ENCODE results near the gene MEIS1. TPM values are rescaled to one million over a fixed set of nuclear protein-coding genes. Genes with fewer than 3 reads are reported as not detected.

The MEIS1 gene
- total and polyA plus RNA-seq, 8 donors = 4.8 to 172 (median 38.5) TPM

- Histone ChIP-seq H3K36me3 (peaks cover 0 to 27% (median 18%) of the 10 kb centered on the region in 4 donors), H3K27me3 (peaks cover 5 to 36% (median 30%) of the 10 kb centered on the region in 3 donors), H3K4me3 (no peak overlapping the region), H3K9me3 (no peaks in the 10 kb centered on the region), H3K27ac (peak overlapping the region in 1 of 5 donors; percentile 14), H3K4me1 (peaks cover 18 to 71% (median 40%) of the 10 kb centered on the region in 4 donors)
- TF ChIP-seq POLR2AphosphoS5 (IDR thresholded peaks at IDR 0.05) = no peak
- TF ChIP-seq EP300 (IDR thresholded peaks at IDR 0.05) = no peak
- TF ChIP-seq POLR2A (IDR thresholded peaks at IDR 0.05) = no peak
- TF ChIP-seq CTCF (IDR thresholded peaks at IDR 0.05) = no peak
- intact Hi-C loops (cut with DNase I; ENCODE audit: low total_unique reads) = loop anchor here (5.0 kb wide), 1 partner anchor 150 kb away; no protein-coding TSS in a partner anchor
- 66 to 86% (median 77%) methylated on average over 3 of the region's 3 CpGs for WGBS, 5 donors
- DNase-seq = no peak
Measured at GRCh38 chr2:66572391-66572790, 137.5 kb downstream of the MEIS1 start.

GRCh38 chr2:66573416-66573815 is 138.5 kb downstream of the MEIS1 start:
- no peak overlapping the region for H3K4me3 ChIP-seq
- peak overlapping the region in 3 of 5 donors; percentile 45 to 94 (median 87) for H3K27ac ChIP-seq
- peaks cover 21 to 79% (median 50%) of the 10 kb centered on the region in 4 donors for H3K4me1 ChIP-seq

GRCh38 chr2:66573821-66574233 is 138.9 kb downstream of the MEIS1 start:
- Histone ChIP-seq H3K27me3 (peaks cover 7 to 51% (median 44%) of the 10 kb centered on the region in 3 donors), H3K4me3 (peak overlapping the region in 1 of 4 donors; percentile 56), H3K36me3 (peaks cover 0 to 19% (median 13%) of the 10 kb centered on the region in 4 donors), H3K4me1 (peaks cover 21 to 79% (median 50%) of the 10 kb centered on the region in 4 donors), H3K27ac (peak overlapping the region in 4 of 5 donors; percentile 8 to 94 (median 66)), H3K9me3 (no peaks in the 10 kb centered on the region)
- peak in 1 of 2 donors; percentile 70 for DNase-seq
- 35 to 64% (median 47%) methylated on average over 8 of the region's 8 CpGs for WGBS, 5 donors
- TF ChIP-seq EP300 (IDR thresholded peaks at IDR 0.05) = no peak
- no peak for TF ChIP-seq POLR2AphosphoS5 (IDR thresholded peaks at IDR 0.05)
- TF ChIP-seq POLR2A (IDR thresholded peaks at IDR 0.05) = no peak
- no peak for TF ChIP-seq CTCF (IDR thresholded peaks at IDR 0.05)
- intact Hi-C loops (cut with DNase I; ENCODE audit: low total_unique reads) = loop anchor here (5.0 kb wide), 1 partner anchor 152 kb away; no protein-coding TSS in a partner anchor

More at GRCh38 chr2:66573416-66573815, 138.5 kb downstream of the MEIS1 start:
- Histone ChIP-seq H3K36me3 (peaks cover 0 to 21% (median 15%) of the 10 kb centered on the region in 4 donors), H3K9me3 (no peaks in the 10 kb centered on the region), H3K27me3 (peaks cover 7 to 46% (median 40%) of the 10 kb centered on the region in 3 donors)
- peak in 1 of 2 donors; percentile 66 for DNase-seq
- no peak for TF ChIP-seq CTCF (IDR thresholded peaks at IDR 0.05)
- no peak for TF ChIP-seq POLR2AphosphoS5 (IDR thresholded peaks at IDR 0.05)
- TF ChIP-seq POLR2A (IDR thresholded peaks at IDR 0.05) = no peak
- TF ChIP-seq EP300 (IDR thresholded peaks at IDR 0.05) = no peak
- intact Hi-C loops (cut with DNase I; ENCODE audit: low total_unique reads) = loop anchor here (5.0 kb wide), 1 partner anchor 151 kb away; no protein-coding TSS in a partner anchor
- 60 to 77% (median 72%) methylated on average over 7 of the region's 7 CpGs for WGBS, 5 donors

- TF ChIP-seq POLR2AphosphoS5 (IDR thresholded peaks at IDR 0.05) = peak; percentile 3 to 40 (median 29)
- TF ChIP-seq POLR2A (IDR thresholded peaks at IDR 0.05) = no peak
- peak in 3 of 7 experiments; percentile 10 to 49 (median 44) for TF ChIP-seq CTCF (IDR thresholded peaks at IDR 0.05)
- 0 to 2% (median 1%) methylated on average over 34 to 35 of the region's 35 CpGs for WGBS, 5 donors
- H3K4me3 ChIP-seq = peak overlapping the region; percentile 55 to 62 (median 56)
Measured at GRCh38 chr2:66574701-66575624, 140.0 kb downstream of the MEIS1 start.

More at GRCh38 chr2:66574701-66575624, 140.0 kb downstream of the MEIS1 start:
- intact Hi-C loops (cut with DNase I; ENCODE audit: low total_unique reads) = loop anchor here (5.0 kb wide), 2 partner anchors 133 to 153 kb away; no protein-coding TSS in a partner anchor
- Histone ChIP-seq H3K27ac (peak overlapping the region in 4 of 5 donors; percentile 84 to 94 (median 86)), H3K4me1 (peaks cover 21 to 69% (median 46%) of the 10 kb centered on the region in 4 donors), H3K27me3 (peaks cover 7 to 62% (median 56%) of the 10 kb centered on the region in 3 donors), H3K36me3 (peaks cover 0 to 12% (median 9%) of the 10 kb centered on the region in 4 donors), H3K9me3 (no peaks in the 10 kb centered on the region)
- peak in 1 of 2 donors; percentile 96 for DNase-seq

Measured in stomach (tissue), 9 donors.